ENCODE data around the gene TXNRD3.

DNA sequence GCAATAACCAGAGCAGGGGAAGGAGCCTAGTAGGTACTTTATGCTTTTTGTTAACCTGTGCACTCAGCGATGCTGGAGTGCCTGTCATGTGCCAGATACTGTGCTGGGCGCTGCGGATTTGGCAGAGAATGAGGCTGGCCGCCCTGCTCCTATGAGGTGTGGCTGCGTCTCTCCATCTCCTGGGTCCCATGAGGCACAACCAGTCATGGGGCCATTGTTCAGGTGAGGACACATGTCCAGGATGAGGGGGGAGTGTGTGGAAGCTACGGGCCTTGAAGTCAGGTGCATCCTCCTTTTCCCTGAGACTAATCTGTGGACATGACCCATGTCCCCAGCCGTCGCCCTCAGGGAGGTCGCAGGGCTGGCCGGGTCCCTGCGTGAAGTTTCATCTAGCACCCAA is 963 bp upstream of the TXNRD3 start:
- TF ChIP-seq POLR2A (IDR thresholded peaks at IDR 0.05): no peak
- TF ChIP-seq, protein P1, sequence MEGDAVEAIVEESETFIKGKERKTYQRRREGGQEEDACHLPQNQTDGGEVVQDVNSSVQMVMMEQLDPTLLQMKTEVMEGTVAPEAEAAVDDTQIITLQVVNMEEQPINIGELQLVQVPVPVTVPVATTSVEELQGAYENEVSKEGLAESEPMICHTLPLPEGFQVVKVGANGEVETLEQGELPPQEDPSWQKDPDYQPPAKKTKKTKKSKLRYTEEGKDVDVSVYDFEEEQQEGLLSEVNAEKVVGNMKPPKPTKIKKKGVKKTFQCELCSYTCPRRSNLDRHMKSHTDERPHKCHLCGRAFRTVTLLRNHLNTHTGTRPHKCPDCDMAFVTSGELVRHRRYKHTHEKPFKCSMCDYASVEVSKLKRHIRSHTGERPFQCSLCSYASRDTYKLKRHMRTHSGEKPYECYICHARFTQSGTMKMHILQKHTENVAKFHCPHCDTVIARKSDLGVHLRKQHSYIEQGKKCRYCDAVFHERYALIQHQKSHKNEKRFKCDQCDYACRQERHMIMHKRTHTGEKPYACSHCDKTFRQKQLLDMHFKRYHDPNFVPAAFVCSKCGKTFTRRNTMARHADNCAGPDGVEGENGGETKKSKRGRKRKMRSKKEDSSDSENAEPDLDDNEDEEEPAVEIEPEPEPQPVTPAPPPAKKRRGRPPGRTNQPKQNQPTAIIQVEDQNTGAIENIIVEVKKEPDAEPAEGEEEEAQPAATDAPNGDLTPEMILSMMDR (IDR thresholded peaks at IDR 0.05): no peak

Data from adrenal gland (tissue), 5 donors.